ENCODE data around the gene PPFIA1.
"Not testable (repeated sequence)": the region's sequence is repeated elsewhere in the genome, so short reads cannot be mapped to it uniquely, and the experiment has no call there.

Gene PPFIA1

GRCh38 chr11:70252844-70253243, 17.6 kb upstream of the PPFIA1 start:
- DNase-seq: no peak

- no peak for DNase-seq
These were observed 14.9 kb upstream of the PPFIA1 start for GRCh38 chr11:70255477-70256116.

GRCh38 chr11:70259077-70259476, 11.4 kb upstream of the PPFIA1 start:
- not testable (repeated sequence) for DNase-seq

- no peak for DNase-seq
These were observed 7.5 kb upstream of the PPFIA1 start for GRCh38 chr11:70262951-70263350.

GRCh38 chr11:70263363-70263762, 7.1 kb upstream of the PPFIA1 start:
- DNase-seq: no peak

- no peak for DNase-seq
These were observed 5.1 kb upstream of the PPFIA1 start for GRCh38 chr11:70265341-70265740.

GRCh38 chr11:70267405-70267950, 3.0 kb upstream of the PPFIA1 start:
- no peak for DNase-seq

GRCh38 chr11:70268526-70268925, 2.0 kb upstream of the PPFIA1 start:
- DNase-seq: no peak

- DNase-seq: peak; percentile 21
These were observed 573 bp downstream of the PPFIA1 start for GRCh38 chr11:70270877-70271648.

- no peak for DNase-seq
These were observed 1.1 kb downstream of the PPFIA1 start for GRCh38 chr11:70271649-70271953.

- no peak for DNase-seq
These were observed 1.5 kb downstream of the PPFIA1 start for GRCh38 chr11:70272009-70272408.

GRCh38 chr11:70278994-70279393, 8.5 kb downstream of the PPFIA1 start:
- DNase-seq: no peak

- DNase-seq: no peak
These were observed 10.7 kb downstream of the PPFIA1 start for GRCh38 chr11:70281156-70281609.

GRCh38 chr11:70282012-70282411, 11.5 kb downstream of the PPFIA1 start:
- no peak for DNase-seq

- no peak for DNase-seq
These were observed 18.2 kb downstream of the PPFIA1 start for GRCh38 chr11:70288721-70289120.

- DNase-seq: no peak
These were observed 19.1 kb downstream of the PPFIA1 start for GRCh38 chr11:70289582-70289981.

- DNase-seq: no peak
These were observed 20.0 kb downstream of the PPFIA1 start for GRCh38 chr11:70290361-70291065.

GRCh38 chr11:70292166-70292565, 21.7 kb downstream of the PPFIA1 start:
- DNase-seq: no peak

- no peak for DNase-seq
These were observed 22.4 kb downstream of the PPFIA1 start for GRCh38 chr11:70292863-70293262.

GRCh38 chr11:70295166-70295565, 24.7 kb downstream of the PPFIA1 start:
- DNase-seq: not testable (repeated sequence)

- no peak for DNase-seq
These were observed 26.2 kb downstream of the PPFIA1 start for GRCh38 chr11:70296681-70297080.

- DNase-seq: no peak
These were observed 26.9 kb downstream of the PPFIA1 start for GRCh38 chr11:70297341-70297740.

GRCh38 chr11:70298243-70298915, 27.9 kb downstream of the PPFIA1 start:
- no peak for DNase-seq
